Psoas muscle (tissue), 8 donors: Measurements from ENCODE around the gene GAPDHS. TPM values are rescaled to one million over a fixed set of nuclear protein-coding genes. Genes with fewer than 3 reads are reported as not detected.

ENCODE experiments used
- ATAC-seq, 4 donors: fragments of 200-7000 bp; cut with Tn5 transposase; one replicate each; pipeline ENCODE4 v1.9.1; 2020; ENCODE audit warnings: moderate library complexity in 3 of 4, mild to moderate bottlenecking in 2 of 4
- DNase-seq, 2 donors: peaks; one replicate each; pipeline ENCODE4 v3.0.0-alpha.2; 2020
- H3K27ac ChIP-seq: fragments of 200-600 bp; one replicate; pipeline ENCODE4 v1.8.0; 2022
- H3K27me3 ChIP-seq, 3 donors: fragments of 200-600 bp in 1 of 3; one replicate each; pipeline versions ENCODE4 v1.6.1 to v1.8.0; 2013 to 2022; ENCODE audit warnings: low read length in 2 of 3, mild to moderate bottlenecking in 2 of 3, moderate library complexity in 1 of 3; ENCODE audit not compliant: insufficient read depth in 3 of 3
- H3K36me3 ChIP-seq, 2 donors: fragments of 200-600 bp in 1 of 2; one replicate each; pipeline versions ENCODE4 v1.6.1 to v1.8.0; 2013 to 2022; ENCODE audit warnings: low read depth in 1 of 2, mild to moderate bottlenecking in 1 of 2, moderate library complexity in 1 of 2; ENCODE audit not compliant: insufficient read depth in 1 of 2
- H3K4me1 ChIP-seq: fragments of 200-600 bp; one replicate; pipeline ENCODE4 v1.8.0; 2022
- H3K4me3 ChIP-seq: fragments of 200-600 bp; one replicate; pipeline ENCODE4 v1.8.0; 2022; ENCODE audit warnings: mild to moderate bottlenecking
- H3K9me3 ChIP-seq: fragments of 200-600 bp; one replicate; pipeline ENCODE4 v1.8.0; 2022
- CTCF ChIP-seq: fragments of 200-600 bp; IDR thresholded peaks from one replicate; pipeline ENCODE4 v1.8.0; 2022; ENCODE audit warnings: antibody characterized with exemption
- WGBS, 3 donors: extraction: QIAGEN DNeasy Blood & Tissue Kit; methylation state at CpG; one replicate each; pipeline versions ENCODE4 v1.1.6 to v1.1.7; 2013; 5-methylcytosine and 5-hydroxymethylcytosine counted together
- intact Hi-C, 2 donors: fragments of 100-400 bp; cut with DNase I; formaldehyde crosslinking; loops; one replicate each; pipeline versions ENCODE4 v1.11.0 to v1.14.2; 2022
- polyA plus RNA-seq, 3 donors: library from polyadenylated mRNA; stranded (reverse); fragments of 200-250 nt; gene quantifications; one replicate each; pipeline ENCODE4 v1.2.3, GENCODE V29; 2013
- total RNA-seq, 4 donors: library from RNA; stranded (reverse); fragmentation: NEBNext Ultra II Directional in 2 of 4; extraction: Animal tissue kit (Norgen Biotek cat#: 25700) in 2 of 4; gene quantifications; one replicate each; pipeline versions ENCODE4 v1.2.1 to v1.2.4, GENCODE V29; 2021 to 2023
- donor health status: healthy with polysubstance abuse.
- donor health status: DM: no; HTN: no; CAD: no; lungs with moderate emphysema.
- donor health status: Bipolar disorder and iron deficiency.
- donor health status: healthy.
- donor health status: DM: yes; HTN: yes; CAD: no.
- donor health status: DM: no; HTN: no; CAD: no.
- donor health status: DM: no; HTN: no; CAD: no.
- donor health status: DM: yes; HTN: yes; CAD: no.

The GAPDHS gene
- total and polyA plus RNA-seq, 7 donors: not detected

- Histone ChIP-seq H3K9me3 (no peaks in the 10 kb centered on the region), H3K27me3 (peaks cover 0 to 89% (median 34%) of the 10 kb centered on the region in 3 donors), H3K36me3 (no peaks in the 10 kb centered on the region), H3K4me3 (no peak overlapping the region), H3K27ac (no peak overlapping the region), H3K4me1 (peaks cover 4% of the 10 kb centered on the region)
- WGBS, 3 donors: 70 to 78% (median 76%) methylated on average over 6 to 7 of the region's 7 CpGs
- no peak for DNase-seq
- TF ChIP-seq CTCF: no peak
- no peak for ATAC-seq
- intact Hi-C loops: no loop called here
These were observed 21.9 kb upstream of the GAPDHS start for GRCh38 chr19:35511337-35511736.

GRCh38 chr19:35512831-35513627, 20.2 kb upstream of the GAPDHS start:
- H3K9me3 ChIP-seq: no peaks in the 10 kb centered on the region
- H3K27me3 ChIP-seq: peaks cover 0 to 72% (median 32%) of the 10 kb centered on the region in 3 donors
- H3K36me3 ChIP-seq: no peaks in the 10 kb centered on the region
- intact Hi-C loops: no loop called here
- no peak overlapping the region for H3K4me3 ChIP-seq
- no peak for ATAC-seq
- no peak for DNase-seq
- H3K4me1 ChIP-seq: peaks cover 4% of the 10 kb centered on the region
- TF ChIP-seq CTCF: no peak
- H3K27ac ChIP-seq: no peak overlapping the region
- 25 to 40% (median 33%) methylated on average over 13 to 15 of the region's 15 CpGs for WGBS, 3 donors

GRCh38 chr19:35513628-35514281, 19.5 kb upstream of the GAPDHS start, which contains the start of gene DMKN:
DMKN (minus strand) TSS chr19:35513649; CDS start chr19:35513475, 174 bp downstream.
- Histone ChIP-seq H3K27ac (no peak within 1 kb of the TSS), H3K27me3 (peaks cover 0 to 71% (median 31%) of the 10 kb centered on the region in 3 donors), H3K4me3 (no peak within 1 kb of the TSS), H3K9me3 (no peaks in the 10 kb centered on the region), H3K36me3 (no peaks in the 10 kb centered on the region), H3K4me1 (peaks cover 4% of the 10 kb centered on the region)
- WGBS, 3 donors: 12 to 13% (median 12%) methylated on average over 14 to 15 of the region's 15 CpGs
- ATAC-seq (no peak), DNase-seq (no peak)
- intact Hi-C loops: no loop called here
- no peak for TF ChIP-seq CTCF

GRCh38 chr19:35514282-35514809, 18.9 kb upstream of the GAPDHS start:
- Histone ChIP-seq H3K4me3 (no peak overlapping the region), H3K4me1 (peaks cover 4% of the 10 kb centered on the region), H3K27me3 (peaks cover 0 to 71% (median 31%) of the 10 kb centered on the region in 3 donors), H3K9me3 (no peaks in the 10 kb centered on the region), H3K27ac (no peak overlapping the region), H3K36me3 (no peaks in the 10 kb centered on the region)
- 18 to 21% (median 21%) methylated on average over 16 to 20 of the region's 20 CpGs for WGBS, 3 donors
- no peak for DNase-seq
- ATAC-seq: no peak
- no peak for TF ChIP-seq CTCF
- intact Hi-C loops: no loop called here
